SK-N-MC (cell line): ENCODE measurements around the gene CCL13.

Source experiments
- EZH2 ChIP-seq: fragments of 200-600 bp; sonication (generic); IDR thresholded peaks from one replicate; pipeline ENCODE4 v1.6.1; 2017; ENCODE audit warnings: antibody characterized with exemption
- FOXP2 ChIP-seq: optimal IDR thresholded peaks from 2 replicates; pipeline ENCODE3; 2011; ENCODE audit warnings: mild to moderate bottlenecking, moderate library complexity; ENCODE audit not compliant: insufficient read depth; ENCODE audit errors: extremely low read length, control extremely low read depth
- POLR2AphosphoS5 ChIP-seq: IDR thresholded peaks from 2 replicates; pipeline ENCODE4 v1.6.1; 2012; ENCODE audit warnings: mild to moderate bottlenecking, low read depth, low read length, borderline replicate concordance

DNA sequence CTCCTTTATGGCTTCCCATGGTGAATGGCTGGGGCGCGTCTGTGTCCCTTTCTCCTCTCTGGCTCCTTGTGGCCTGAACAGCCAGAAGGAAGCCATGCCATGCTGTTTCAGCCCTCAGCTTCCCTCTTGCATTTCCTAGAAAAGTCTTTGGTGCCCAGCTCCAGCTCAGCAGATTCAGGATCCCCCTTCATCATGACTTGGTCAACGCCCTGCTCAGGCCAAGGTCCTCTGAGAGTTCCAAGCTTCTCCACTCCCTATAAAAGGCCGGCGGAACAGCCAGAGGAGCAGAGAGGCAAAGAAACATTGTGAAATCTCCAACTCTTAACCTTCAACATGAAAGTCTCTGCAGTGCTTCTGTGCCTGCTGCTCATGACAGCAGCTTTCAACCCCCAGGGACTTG lies at the start of gene CCL13:
- TF ChIP-seq POLR2AphosphoS5 (no peak), EZH2 (no peak), FOXP2 (no peak)
